ENCODE data around the gene SLC16A12. TPM values are rescaled to one million over a fixed set of nuclear protein-coding genes. Genes with fewer than 3 reads are reported as not detected.

Gene SLC16A12
- total and polyA plus RNA-seq, 2 of the 4 experiments (the other 2 are of a cell fraction): 1.4 to 1.6 TPM

DNA sequence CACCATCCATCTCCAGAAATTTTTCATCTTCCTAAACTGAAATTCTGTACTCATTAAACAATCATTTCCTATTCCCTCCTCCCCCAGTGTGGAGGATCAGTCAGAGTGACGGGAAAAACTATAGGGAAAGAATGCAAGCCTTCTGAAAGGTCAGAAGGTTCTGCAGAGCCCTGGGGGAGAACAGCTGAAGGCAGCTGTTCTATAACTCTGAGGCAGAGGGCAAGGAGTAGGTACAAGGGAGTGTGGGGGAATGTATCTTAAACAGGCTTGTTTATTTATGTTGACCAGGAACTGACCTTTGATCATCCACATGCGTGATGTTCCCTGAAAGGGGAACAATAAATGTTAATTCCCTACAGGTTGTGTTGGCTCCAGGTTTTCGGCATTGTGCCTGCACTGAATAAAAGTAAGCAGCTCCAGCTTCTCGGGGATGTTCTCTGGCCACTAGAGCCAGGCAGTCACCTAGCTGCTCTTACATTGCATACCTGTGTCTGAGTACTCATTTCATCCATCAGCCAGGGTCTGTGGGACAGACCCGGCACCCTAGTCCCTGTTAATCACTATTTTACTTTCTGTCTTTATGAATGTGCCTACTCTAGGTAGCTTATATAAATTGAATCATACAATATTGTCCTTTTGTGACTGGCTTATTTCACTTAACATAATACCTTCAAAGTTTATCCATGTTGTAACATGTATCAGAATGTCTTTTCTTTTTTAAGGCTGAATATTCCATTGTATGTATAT, 137.2 kb downstream of the SLC16A12 start:
- H4K91ac ChIP-seq (ENCODE audit: insufficient read depth, low read depth, low read length): no peak overlapping the region
- H3K18ac ChIP-seq (ENCODE audit: low read depth, low read length): no peak overlapping the region; the same call in 1 of the 2 replicates
- peak overlapping the region; percentile 64; the same call in 1 of the 3 replicates for H2BK15ac ChIP-seq (ENCODE audit: low read depth, low read length)
- no peak overlapping the region for H2AK9ac ChIP-seq (replicated peaks; ENCODE audit: low read depth, low read length, poor library complexity)
- H4K5ac ChIP-seq (ENCODE audit: low read depth, low read length): no peak overlapping the region; the same call in 1 of the 2 replicates
- H3K4me2 ChIP-seq (ENCODE audit: low read depth, low read length): peak overlapping the region; percentile 52
- TF ChIP-seq RFX5 (IDR thresholded peaks at IDR 0.05; ENCODE audit: low read depth, low read length) (no peak), RCOR1 (IDR thresholded peaks at IDR 0.05; ENCODE audit: insufficient replicate concordance, low read length) (no peak), CHD1 (IDR thresholded peaks at IDR 0.05; ENCODE audit: low read depth, low read length) (no peak), MAFK (IDR thresholded peaks at IDR 0.05; ENCODE audit: low read depth, low read length) (no peak), POLR2A (IDR thresholded peaks at IDR 0.05; ENCODE audit: low read depth, low read length) (no peak), RAD21 (IDR thresholded peaks at IDR 0.05; ENCODE audit: low read length) (no peak), USF2 (IDR thresholded peaks at IDR 0.05; ENCODE audit: low read depth, low read length) (no peak), FOS (IDR thresholded peaks at IDR 0.05; ENCODE audit: low read depth, low read length) (no peak)
- TF ChIP-seq, protein P1, sequence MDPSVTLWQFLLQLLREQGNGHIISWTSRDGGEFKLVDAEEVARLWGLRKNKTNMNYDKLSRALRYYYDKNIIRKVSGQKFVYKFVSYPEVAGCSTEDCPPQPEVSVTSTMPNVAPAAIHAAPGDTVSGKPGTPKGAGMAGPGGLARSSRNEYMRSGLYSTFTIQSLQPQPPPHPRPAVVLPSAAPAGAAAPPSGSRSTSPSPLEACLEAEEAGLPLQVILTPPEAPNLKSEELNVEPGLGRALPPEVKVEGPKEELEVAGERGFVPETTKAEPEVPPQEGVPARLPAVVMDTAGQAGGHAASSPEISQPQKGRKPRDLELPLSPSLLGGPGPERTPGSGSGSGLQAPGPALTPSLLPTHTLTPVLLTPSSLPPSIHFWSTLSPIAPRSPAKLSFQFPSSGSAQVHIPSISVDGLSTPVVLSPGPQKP (IDR thresholded peaks at IDR 0.05; ENCODE audit: borderline replicate concordance, low read depth, low read length): no peak
- no peaks in the 10 kb centered on the region for H4K20me1 ChIP-seq (ENCODE audit: insufficient read depth, low read length)
- no peak overlapping the region for H2BK20ac ChIP-seq (ENCODE audit: low read depth, low read length)
- H3K14ac ChIP-seq (replicated peaks; ENCODE audit: low read depth, low read length): no peak overlapping the region
- no peaks in the 10 kb centered on the region for H3K27me3 ChIP-seq (ENCODE audit: control insufficient read depth, insufficient read depth, low read length)
- no peaks in the 10 kb centered on the region for H3K9me3 ChIP-seq (ENCODE audit: control insufficient read depth, insufficient read depth, low read length)
- no peak overlapping the region for H2BK120ac ChIP-seq (ENCODE audit: low read depth, low read length)
- DNase-seq (peak; percentile 60), ATAC-seq (ENCODE audit: low read depth) (peak; percentile 52)
- intact Hi-C loops (cut with micrococcal nuclease) (no loop called here), in situ Hi-C loops (cut with MboI; ENCODE audit: low sequenced_read_pairs) (no loop called here), dilution Hi-C loops (cut with HindIII; ENCODE audit: low sequenced_read_pairs, unreplicated experiment) (no loop called here)
- no peak overlapping the region for H3K56ac ChIP-seq (ENCODE audit: extremely low read depth, insufficient read depth, low read length)
- CTCF ChIA-PET: no interaction called here
- no peaks in the 10 kb centered on the region for H3K9me1 ChIP-seq (ENCODE audit: insufficient read depth, low read length)
- peaks cover 4% of the 10 kb centered on the region; the same call in 1 of the 2 replicates for H3K36me3 ChIP-seq (ENCODE audit: control insufficient read depth, insufficient read depth, low read length)
- peak overlapping the region; percentile 86; the same call in 1 of the 2 replicates for H3K27ac ChIP-seq (ENCODE audit: insufficient read depth, low read length)
- H2AK5ac ChIP-seq (ENCODE audit: low read depth, low read length): no peak overlapping the region
- H3K4me1 ChIP-seq (ENCODE audit: control insufficient read depth, insufficient read depth, low read length): peaks cover 1% of the 10 kb centered on the region; the same call in 1 of the 2 replicates
- H2AFZ ChIP-seq (replicated peaks; ENCODE audit: low read length, poor library complexity): no peak overlapping the region
- H2BK5ac ChIP-seq (ENCODE audit: low read depth, low read length, poor library complexity, severe bottlenecking): no peak overlapping the region
- peaks cover 0 to 3% of the 10 kb centered on the region in 2 experiments; a peak in 1 of 4 replicates for H3K79me1 ChIP-seq (ENCODE audit: low read depth in 1 of 2, low read length in 2 of 2)
- H3K9ac ChIP-seq (ENCODE audit: low read depth, low read length): no peak overlapping the region
- 65% methylated on average over 3 of the region's 5 CpGs; no CpG with 5 or more reads in 1 of the 2 experiments for WGBS, 2 experiments (ENCODE audit: extremely low coverage in 2 of 2, insufficient read length in 1 of 2)
- BruUV-seq (replicated peaks): no TSS peak
- POLR2A ChIA-PET (ENCODE audit: unreplicated experiment): no interaction called here
- no peak overlapping the region; a peak in 1 of 4 replicates for H4K8ac ChIP-seq (ENCODE audit: low read depth in 2 of 2, low read length in 2 of 2)
- no peak overlapping the region for H3K4ac ChIP-seq (ENCODE audit: low read depth, low read length)
- H3K4me3 ChIP-seq (ENCODE audit: insufficient read depth, low read depth, low read length): no peak overlapping the region
- no peak overlapping the region for H3K23ac ChIP-seq (ENCODE audit: low read depth, low read length)

Measured in IMR-90 (cell line).